DMS79 (cell line): ENCODE results near the gene MAPK4.
"Not testable (repeated sequence)": the region's sequence is repeated elsewhere in the genome, so short reads cannot be mapped to it uniquely, and the experiment has no call there.

Experiments
- DNase-seq: peaks from one replicate; lab custom pipeline; 2025; lab: John Stamatoyannopoulos, UW

Gene MAPK4

GRCh38 chr18:50751947-50752346, 192.1 kb downstream of the MAPK4 start:
- DNase-seq, result no peak

GRCh38 chr18:50753311-50753710, 193.4 kb downstream of the MAPK4 start:
- no peak for DNase-seq

GRCh38 chr18:50754297-50754696, 194.4 kb downstream of the MAPK4 start:
- DNase-seq, result no peak

GRCh38 chr18:50757358-50757757, 197.5 kb downstream of the MAPK4 start:
- no peak for DNase-seq

- no peak for DNase-seq
Measured at GRCh38 chr18:50769463-50769862, 209.6 kb downstream of the MAPK4 start.

GRCh38 chr18:50775207-50775606, 215.3 kb downstream of the MAPK4 start:
- DNase-seq, result no peak

GRCh38 chr18:50775726-50776125, 215.8 kb downstream of the MAPK4 start:
- no peak for DNase-seq

- DNase-seq, result no peak
Measured at GRCh38 chr18:50776383-50776782, 216.5 kb downstream of the MAPK4 start.

GRCh38 chr18:50779021-50779420, 219.1 kb downstream of the MAPK4 start:
- not testable (repeated sequence) for DNase-seq
